GM21528 (cell line): Measurements from ENCODE around the gene FTL.

Source experiments
- ATAC-seq: cut with Tn5 transposase; IDR thresholded peaks from one replicate; pipeline ENCODE4 v1.9.1; 2021; ENCODE audit warnings: mild to moderate bottlenecking, moderate library complexity; ENCODE audit not compliant: unreplicated experiment, low FRiP score

Gene FTL

DNA sequence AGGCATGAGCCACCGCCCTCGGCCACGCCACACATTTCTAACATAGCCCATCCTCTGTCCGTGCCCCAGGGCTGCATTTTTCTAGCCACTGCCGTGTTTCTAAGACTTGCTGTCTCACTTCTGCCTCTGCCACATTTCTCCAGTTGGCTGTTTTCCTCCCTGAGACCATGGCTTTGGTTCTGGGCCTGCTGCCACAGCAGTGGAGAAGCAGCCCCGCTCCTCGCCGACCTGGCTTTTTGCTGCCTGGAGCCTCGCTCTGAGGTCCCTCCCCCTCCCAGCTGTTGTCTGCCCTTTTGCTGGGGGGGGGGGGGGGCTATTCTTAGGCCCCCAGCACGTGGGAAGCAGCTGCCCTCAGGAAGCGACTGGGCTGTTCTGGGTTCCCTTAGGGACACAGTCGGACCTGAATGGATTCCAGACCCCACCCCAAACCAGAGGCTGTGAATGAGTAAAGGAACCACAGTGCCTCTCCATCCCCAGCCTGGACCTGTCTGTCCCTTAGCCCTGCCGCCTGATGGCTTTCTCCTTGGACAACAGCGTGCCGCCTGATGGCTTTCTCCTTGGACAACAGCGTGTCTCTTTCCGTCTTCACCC is 24.7 kb downstream of the FTL start:
- ATAC-seq = no peak

DNA sequence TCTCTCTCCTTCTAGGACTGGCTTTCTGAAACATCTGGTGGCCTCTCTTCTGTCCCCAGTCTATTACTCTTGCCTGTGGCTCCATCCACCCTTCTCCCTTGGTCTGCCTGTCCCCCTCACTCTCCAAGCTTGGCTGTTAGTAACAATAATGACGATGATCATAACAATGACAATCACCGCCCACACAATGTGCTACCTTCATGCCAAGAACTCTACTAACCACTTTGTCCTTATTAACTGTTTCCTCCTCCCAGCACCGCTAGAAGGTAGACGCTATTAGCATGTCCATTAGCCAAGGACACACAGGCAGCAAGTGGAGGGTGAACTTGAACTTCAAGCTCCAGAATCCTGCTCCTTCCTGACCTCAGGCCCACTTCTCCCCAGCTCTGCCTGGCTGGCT is 25.3 kb downstream of the FTL start:
- no peak for ATAC-seq

GRCh38 chr19:48991011-48991609 is 26.0 kb downstream of the FTL start:
- ATAC-seq = no peak

DNA sequence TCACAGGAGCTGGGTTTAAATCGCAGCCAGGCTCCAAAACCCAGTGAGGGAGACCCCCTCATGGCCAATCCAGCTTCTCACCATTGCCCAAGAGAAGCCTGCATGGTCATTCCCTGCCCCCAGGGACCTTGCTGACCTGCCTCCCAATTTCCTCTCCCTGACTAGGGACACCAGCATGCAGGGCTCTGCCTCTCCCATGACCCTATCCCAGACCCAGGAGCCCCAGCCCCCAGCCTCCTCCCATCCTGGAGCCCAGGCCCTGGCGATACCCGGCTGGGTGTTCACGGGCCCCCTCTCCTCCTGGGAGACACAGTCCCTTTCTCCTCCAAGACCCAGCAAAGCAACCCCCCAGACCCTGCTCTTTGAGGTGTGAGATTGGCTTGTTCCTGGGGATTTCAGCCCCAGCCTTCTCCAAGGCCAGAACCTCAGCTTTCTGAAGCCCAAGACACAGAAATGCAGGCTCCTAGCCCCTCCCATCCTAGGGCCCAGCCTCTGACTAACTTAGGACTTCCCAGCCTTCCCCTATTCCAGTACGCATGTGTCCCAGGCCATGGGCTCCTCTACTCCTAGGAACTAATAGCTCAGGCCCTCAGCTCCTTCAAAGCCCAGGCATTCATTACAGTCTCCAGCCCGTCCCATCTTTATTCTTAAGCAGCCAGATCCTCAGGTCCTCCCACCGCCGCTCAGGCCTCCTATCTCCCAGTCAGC is 26.9 kb downstream of the FTL start:
- ATAC-seq = no peak

DNA sequence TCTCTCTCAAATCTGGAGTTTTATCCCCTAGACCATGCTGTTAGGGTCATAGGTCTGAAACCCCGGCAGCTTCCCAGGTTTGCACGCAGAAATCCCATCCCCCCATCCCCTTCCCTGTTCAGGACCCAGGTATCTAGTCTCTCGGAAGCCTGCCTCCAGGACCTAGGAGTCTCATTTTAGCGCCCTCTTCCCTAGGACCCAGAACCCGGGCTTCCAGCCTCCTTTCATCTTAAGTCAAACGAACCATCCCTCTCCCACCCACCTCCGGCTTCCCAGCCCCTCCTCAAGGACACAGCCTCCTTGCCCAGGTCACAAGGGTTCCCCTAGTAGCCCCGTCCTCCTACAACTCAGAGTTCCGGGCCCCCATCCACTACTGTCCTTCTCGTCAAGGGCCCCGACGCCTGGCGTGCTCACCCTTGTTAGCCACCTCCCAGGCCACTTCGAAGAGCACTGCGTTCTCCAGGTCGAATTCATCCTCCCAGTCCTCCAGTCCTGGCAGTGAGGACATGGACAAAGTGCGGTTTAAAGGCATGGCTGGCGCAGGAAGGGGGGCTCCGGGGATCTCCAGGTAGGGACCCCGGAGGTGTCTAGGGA is 27.6 kb downstream of the FTL start:
- ATAC-seq = peak; percentile 5

GRCh38 chr19:48993175-48994034 is 28.3 kb downstream of the FTL start, which contains the start of the genes GYS1 and RUVBL2:
Gene GYS1, minus strand, starts transcription at chr19:48993309. Its CDS starts 197 bp downstream, at chr19:48993112.
Gene RUVBL2, plus strand, starts transcription at chr19:48993887. Its CDS starts 25 bp downstream, at chr19:48993912.
- peak; percentile 87 for ATAC-seq

GRCh38 chr19:48994035-48994386 is 28.9 kb downstream of the FTL start:
- no peak for ATAC-seq

- no peak for ATAC-seq
Measured at GRCh38 chr19:48997972-48998371, 32.9 kb downstream of the FTL start.

DNA sequence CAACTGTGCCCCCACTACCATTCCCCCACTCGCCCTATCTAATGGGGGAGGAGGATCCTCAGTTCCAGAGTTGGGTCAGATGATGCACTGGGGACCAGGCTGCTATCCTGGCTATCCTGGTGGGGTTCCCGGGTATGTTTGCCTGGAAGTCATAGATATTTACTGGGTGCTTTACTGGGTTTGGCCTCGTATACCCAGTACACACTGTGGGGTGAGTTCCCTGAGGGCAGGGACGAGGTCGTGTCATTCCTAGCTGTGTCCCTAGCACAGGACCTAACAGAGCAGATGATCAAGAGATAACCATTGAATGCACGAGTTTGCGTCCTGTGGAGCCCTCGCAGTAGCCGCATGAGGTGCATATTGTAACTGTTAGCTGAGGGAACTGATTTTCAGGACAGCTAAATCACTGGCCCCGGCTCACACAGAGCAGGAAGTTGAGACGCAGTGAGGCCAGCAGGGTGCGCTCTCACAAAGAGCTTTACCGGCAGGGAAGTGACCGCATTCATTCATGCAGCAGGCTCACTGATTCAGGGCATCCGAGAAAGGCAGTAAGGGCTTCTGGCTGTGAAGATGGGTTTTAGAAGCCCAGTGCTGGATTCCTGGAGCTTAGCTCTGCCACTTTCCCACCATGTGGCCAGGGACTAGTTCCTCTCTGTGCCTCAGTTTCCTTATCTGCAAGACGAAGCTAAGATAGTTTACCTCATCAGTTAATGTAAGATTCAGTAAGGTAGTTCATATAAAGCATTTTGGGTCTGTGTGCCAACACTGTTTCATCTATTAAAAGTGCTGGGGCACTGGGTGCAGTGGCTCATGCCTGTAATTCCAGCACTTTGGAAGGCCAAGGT is 34.6 kb downstream of the FTL start:
- no peak for ATAC-seq

GRCh38 chr19:49004133-49004532 is 39.0 kb downstream of the FTL start:
- ATAC-seq = no peak

- ATAC-seq = no peak
Measured at GRCh38 chr19:49004964-49005614, 40.0 kb downstream of the FTL start.

DNA sequence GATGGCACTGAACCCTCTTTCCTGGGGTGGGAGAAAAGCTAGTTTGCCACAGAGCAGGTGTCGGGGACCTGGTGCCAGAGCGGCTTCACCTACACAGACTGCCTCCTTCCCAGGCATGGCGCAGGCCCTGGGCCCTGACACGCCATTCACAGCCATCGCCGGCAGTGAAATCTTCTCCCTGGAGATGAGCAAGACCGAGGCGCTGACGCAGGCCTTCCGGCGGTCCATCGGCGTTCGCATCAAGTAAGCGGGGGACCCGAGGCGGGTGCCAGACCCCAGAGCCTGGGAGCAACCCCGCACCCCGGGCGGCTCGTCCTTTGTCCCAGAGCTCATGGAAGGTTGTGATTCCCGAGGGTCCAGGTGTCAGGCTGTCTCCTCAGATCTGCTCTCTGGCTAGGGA is 41.8 kb downstream of the FTL start:
- no peak for ATAC-seq

DNA sequence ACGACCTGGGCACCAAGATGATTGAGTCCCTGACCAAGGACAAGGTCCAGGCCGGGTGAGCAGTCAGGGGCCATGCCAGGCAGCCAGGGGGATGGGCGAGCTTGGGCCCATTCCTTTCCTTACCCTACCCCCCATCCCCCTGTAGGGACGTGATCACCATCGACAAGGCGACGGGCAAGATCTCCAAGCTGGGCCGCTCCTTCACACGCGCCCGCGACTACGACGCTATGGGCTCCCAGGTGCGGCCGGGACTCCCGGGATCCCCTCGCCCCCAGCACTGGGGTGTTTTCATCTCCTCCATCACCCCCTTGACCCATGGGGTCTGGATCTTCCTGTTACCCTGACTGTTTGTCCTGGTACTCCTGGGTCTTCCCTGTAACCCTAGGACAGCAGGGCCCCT is 44.7 kb downstream of the FTL start:
- no peak for ATAC-seq

DNA sequence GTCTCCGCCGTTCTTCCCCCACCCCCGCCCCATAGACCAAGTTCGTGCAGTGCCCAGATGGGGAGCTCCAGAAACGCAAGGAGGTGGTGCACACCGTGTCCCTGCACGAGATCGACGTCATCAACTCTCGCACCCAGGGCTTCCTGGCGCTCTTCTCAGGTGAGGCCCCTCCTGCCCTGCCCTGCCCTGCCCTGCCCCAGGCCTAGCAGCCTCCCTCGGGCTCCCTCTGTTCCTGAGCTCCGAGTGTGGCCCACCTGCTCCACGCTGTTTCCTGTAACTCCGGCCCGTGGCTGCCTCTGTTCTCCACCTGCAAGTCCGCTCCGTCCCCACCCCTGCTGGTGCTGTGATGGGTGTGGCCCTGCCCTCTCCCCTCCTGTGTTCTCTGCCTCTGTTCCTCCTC is 45.3 kb downstream of the FTL start:
- ATAC-seq = no peak

GRCh38 chr19:49011194-49011593 is 46.1 kb downstream of the FTL start:
- ATAC-seq = no peak

GRCh38 chr19:49014123-49014869 is 49.2 kb downstream of the FTL start:
- ATAC-seq = no peak

- ATAC-seq = no peak
Measured at GRCh38 chr19:49014870-49015255, 49.8 kb downstream of the FTL start.

GRCh38 chr19:49016067-49016839 is 51.1 kb downstream of the FTL start:
- no peak for ATAC-seq
